HG02763 (cell line): Measurements from ENCODE around the gene MIA3.
"Not testable (repeated sequence)": the region's sequence is repeated elsewhere in the genome, so short reads cannot be mapped to it uniquely, and the experiment has no call there.

Experiments used
- ATAC-seq: cut with Tn5 transposase; IDR thresholded peaks from one replicate; pipeline ENCODE4 v1.9.1; 2021; ENCODE audit warnings: mild to moderate bottlenecking, moderate library complexity; ENCODE audit not compliant: unreplicated experiment

MIA3 gene

GRCh38 chr1:222665964-222666363, 48.1 kb downstream of the MIA3 start:
- ATAC-seq = no peak

GRCh38 chr1:222668184-222668583, 50.3 kb downstream of the MIA3 start:
- ATAC-seq = not testable (repeated sequence)

GRCh38 chr1:222669107-222669506, 51.2 kb downstream of the MIA3 start:
- not testable (repeated sequence) for ATAC-seq

GRCh38 chr1:222670110-222670509, 52.2 kb downstream of the MIA3 start:
- ATAC-seq = no peak

GRCh38 chr1:222680080-222680479, 62.2 kb downstream of the MIA3 start:
- no peak for ATAC-seq

DNA sequence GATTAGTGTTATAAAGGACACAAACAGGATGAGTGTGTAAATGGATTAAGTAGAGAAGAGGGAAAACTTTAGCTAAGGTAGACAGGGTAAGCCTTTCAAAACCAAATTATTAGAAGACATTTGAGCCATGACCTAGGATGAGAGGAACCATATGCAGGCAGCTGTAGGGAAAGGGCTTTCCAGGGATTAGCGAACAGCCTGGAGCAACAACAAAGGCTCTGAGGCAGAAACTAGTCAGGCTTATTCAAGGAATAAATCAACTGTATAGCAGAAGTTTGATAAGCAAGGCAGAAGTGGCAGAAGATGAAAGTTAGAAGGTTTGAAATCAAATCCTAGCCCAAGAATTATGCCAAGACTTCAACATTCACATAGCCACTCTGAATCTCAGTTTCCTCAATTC, 73.1 kb downstream of the MIA3 start:
- no peak for ATAC-seq

DNA sequence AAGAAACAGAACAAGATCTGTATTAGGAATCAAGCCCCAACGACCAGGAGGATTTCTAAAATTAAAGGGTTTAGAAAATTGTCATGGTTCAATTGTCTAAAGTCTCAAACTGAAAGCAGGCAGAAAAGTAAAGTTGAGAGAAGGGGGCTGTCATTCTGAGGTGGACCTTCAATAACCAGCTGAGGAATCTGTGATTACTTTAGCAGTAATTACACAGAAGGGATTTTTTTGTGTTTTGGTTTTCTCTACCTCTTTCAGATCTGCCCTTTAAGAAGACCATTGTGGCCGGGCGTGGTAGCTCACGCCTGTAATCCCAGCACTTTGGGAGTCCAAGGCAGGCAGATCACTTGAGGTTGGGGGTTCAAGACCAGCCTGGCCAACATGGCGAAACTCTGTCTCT, 77.0 kb downstream of the MIA3 start:
- no peak for ATAC-seq

DNA sequence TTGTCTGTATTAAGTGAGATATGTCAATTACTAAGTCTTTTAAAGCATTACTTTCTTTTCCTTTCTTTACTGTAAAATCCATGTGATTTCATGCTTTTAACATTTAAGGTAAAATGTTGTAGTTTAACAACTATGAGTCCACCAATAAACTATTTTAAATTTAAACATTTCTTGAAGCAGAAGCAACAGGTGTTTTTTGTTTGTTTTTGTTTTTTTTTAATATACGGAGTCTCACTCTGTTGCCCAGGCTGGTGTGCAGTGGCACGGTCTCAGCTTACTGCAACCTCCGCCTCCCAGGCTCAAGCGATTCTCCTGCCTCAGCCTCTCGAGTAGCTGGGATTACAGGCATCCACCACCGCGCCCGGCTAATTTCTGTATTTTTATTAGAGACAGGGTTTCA, 78.8 kb downstream of the MIA3 start:
- ATAC-seq = no peak

DNA sequence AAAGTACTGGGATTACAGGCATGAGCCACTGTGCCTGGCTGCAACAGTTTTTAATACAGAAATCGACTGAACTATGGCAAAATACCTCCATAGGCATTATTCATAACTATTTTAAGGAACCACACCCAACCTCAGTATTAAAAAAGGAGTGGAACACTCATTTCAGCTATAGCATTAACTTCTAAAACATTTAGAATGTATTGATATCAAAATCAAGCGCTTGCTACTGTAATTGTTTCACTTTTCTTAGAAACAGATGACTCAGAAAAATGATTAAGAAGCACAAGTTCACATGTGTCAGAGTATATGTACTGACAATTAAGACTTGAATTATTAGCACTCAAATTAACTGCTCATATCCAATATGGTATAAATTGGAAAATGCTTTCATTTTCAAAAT, 79.3 kb downstream of the MIA3 start:
- ATAC-seq = no peak

DNA sequence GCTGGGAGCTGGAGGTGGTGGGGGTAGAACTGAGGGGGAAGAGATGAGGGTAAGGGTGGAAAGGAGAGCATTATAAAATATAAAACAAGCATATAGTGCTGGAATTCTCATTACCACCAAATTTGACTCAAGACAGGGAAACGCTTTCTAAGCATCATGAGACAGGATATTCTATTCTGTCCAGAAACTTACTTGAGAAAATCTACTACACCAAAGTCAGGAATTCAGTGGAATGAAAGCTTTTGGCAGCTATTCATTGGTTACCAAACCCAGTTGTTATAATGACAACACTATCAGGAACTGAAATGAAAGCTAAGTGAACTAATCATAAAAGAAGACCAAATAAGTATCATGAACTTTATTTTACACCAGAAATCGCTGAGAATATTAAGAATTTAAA, 79.9 kb downstream of the MIA3 start:
- no peak for ATAC-seq

GRCh38 chr1:222702210-222702609, 84.3 kb downstream of the MIA3 start:
- no peak for ATAC-seq

DNA sequence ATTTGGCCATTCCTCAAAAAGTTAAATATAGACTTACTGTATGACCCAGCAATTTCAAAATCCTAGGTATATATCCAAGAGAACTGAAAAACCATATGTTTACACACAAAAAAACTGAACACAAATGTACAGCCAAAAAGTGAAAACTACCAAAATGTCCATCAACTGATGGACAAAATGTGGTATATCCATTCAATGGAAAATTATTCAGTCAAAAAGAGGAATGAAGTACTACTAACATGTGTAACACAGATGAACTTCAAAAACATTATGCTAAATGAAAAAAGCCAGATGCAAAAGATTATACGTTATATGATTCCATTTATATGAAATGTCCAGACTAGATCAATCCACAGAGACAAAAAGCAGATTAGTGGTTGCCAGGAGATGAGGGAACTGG, 86.4 kb downstream of the MIA3 start:
- no peak for ATAC-seq

GRCh38 chr1:222706815-222707214, 88.9 kb downstream of the MIA3 start:
- no peak for ATAC-seq

DNA sequence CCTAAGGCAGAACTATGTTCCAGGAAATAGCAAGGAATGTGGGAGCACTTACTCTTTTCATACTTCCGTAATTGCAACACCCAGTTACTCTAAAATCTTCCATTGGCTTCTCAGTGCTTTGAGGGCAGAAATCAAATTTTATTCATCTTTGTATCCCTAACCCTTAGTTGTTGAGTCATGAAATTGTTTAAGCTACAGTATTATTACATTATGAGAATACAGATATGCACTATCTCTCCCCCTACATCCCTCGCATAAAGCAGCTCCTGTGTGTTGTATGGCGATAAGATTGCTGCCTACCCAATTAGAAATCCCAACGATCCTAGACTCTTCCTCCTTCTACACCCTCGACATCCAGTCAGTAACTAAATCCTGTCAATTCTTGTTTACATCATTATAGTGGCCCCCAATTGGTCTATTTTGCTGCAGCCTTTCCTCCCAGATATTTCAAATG, 91.8 kb downstream of the MIA3 start:
- no peak for ATAC-seq

DNA sequence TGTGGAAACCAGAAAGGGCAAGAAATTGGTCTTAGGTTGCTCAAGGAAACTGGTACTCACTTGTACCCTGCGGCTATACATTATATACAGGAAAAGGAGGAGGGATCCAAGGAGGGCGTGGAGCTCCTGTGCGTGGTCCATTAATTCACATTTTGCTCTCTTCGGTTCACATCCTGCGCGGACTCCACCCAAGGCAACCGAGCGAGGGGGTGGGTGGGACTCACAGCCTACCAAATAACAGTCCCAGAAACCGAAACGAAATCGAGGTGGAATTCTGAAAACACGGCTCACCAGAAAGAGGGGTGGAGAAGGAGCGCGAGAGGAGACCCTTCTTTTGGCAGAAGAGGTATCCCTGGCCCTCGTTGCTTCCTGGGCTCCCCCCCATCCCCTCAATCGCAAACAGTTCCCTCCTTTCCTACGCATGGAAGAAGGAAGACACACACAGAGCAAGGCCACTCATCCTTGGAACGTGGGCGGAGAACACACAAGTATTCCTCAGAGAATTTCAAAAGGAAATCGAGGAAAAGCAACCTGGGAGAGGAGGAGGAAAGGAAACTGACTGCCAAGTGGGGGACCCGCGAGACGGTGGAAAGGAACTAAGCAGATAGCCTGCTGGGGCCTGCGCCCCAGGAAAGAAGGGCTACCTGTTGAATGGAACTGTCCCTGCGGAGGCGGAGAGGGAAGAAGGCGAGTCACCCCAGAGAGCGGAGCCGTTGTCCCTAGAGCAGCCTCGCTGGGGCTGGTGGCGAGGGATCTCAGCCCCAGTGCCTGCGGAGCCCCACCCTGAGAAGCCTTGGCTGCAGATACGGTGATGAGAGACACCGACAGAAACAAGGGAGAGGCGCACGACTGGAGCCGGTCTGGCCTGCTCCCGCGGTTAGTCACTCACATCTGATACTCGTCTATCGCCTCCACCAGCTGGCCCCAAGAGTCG, 93.7 kb downstream of the MIA3 start:
- peak; percentile 21 for ATAC-seq

- peak; percentile 77 for ATAC-seq
Measured at GRCh38 chr1:222712253-222713090, 94.6 kb downstream of the MIA3 start, which contains the start of the genes AIDA and BROX. AIDA (minus strand) TSS chr1:222712491; CDS start chr1:222712317, 174 bp downstream. BROX (plus strand) TSS chr1:222712564; CDS start chr1:222715700, 3,136 bp downstream.

- peak; percentile 70 for ATAC-seq
Measured at GRCh38 chr1:222713091-222713961, 95.4 kb downstream of the MIA3 start.

GRCh38 chr1:222716393-222716792, 98.5 kb downstream of the MIA3 start:
- no peak for ATAC-seq
